Uterus (tissue), 4 donors: ENCODE results near the gene COL4A6. TPM values are rescaled to one million over a fixed set of nuclear protein-coding genes. Genes with fewer than 3 reads are reported as not detected.
A peak's percentile ranks its signal among the peaks of the same experiment; 100 is the strongest.

Experiments
- DNase-seq, 2 donors: peaks; one replicate each; pipeline ENCODE4 v3.0.0-alpha.2; 2019 to 2020
- H3K27ac ChIP-seq, 2 donors: fragments of 200-600 bp; sonication (generic); 1 replicate in 1 of 2; 2 replicates in 1 of 2; pipeline ENCODE4 v1.5.1; 2016 to 2018
- H3K27me3 ChIP-seq, 2 donors: fragments of 200-600 bp; sonication (generic); one replicate each; pipeline ENCODE4 v1.5.1; 2018 to 2019; ENCODE audit warnings: control low read depth in 1 of 2
- H3K36me3 ChIP-seq, 2 donors: fragments of 200-600 bp; sonication (generic); one replicate each; pipeline ENCODE4 v1.5.1; 2019; ENCODE audit warnings: control low read depth in 1 of 2
- H3K4me1 ChIP-seq, 2 donors: fragments of 200-600 bp; sonication (generic); one replicate each; pipeline ENCODE4 v1.5.1; 2018 to 2019; ENCODE audit warnings: control low read depth in 1 of 2
- H3K4me3 ChIP-seq, 2 donors: fragments of 200-600 bp; sonication (generic); 1 replicate in 1 of 2; 2 replicates in 1 of 2; pipeline ENCODE4 v1.5.1; 2018 to 2019; ENCODE audit warnings: mild to moderate bottlenecking in 1 of 2
- H3K9me3 ChIP-seq, 2 donors: fragments of 200-600 bp; sonication (generic); one replicate each; pipeline ENCODE4 v1.5.1; 2019; ENCODE audit warnings: control low read depth in 1 of 2
- CTCF ChIP-seq, 4 experiments: fragments of 200-600 bp in 2 of 4; fragments of 450-650 bp in 2 of 4; sonication (generic) in 2 of 4; IDR thresholded peaks; one replicate each; pipeline ENCODE4 v1.5.1; 2016 to 2019; ENCODE audit warnings: antibody characterized with exemption in 4 of 4, mild to moderate bottlenecking in 2 of 4, moderate library complexity in 1 of 4
- POLR2A ChIP-seq, 2 donors: fragments of 450-650 bp; IDR thresholded peaks; one replicate each; pipeline ENCODE4 v1.6.1; 2016; ENCODE audit warnings: antibody characterized with exemption in 2 of 2, mild to moderate bottlenecking in 1 of 2, moderate library complexity in 1 of 2
- intact Hi-C: fragments of 100-400 bp; cut with DNase I; formaldehyde crosslinking; loops from one replicate; pipeline ENCODE4 v1.15.1; 2023; ENCODE audit warnings: low total_unique reads
- total RNA-seq, 4 donors: library from RNA; depleted of rRNA in 3 of 4; stranded (reverse); fragments of >200 nt in 3 of 4; gene quantifications; one replicate each; pipeline versions ENCODE4 v1.1.0 to v1.2.4, GENCODE V29; 2014 to 2023
- donor health status: DM: yes; HTN: yes; CAD: no.

Gene COL4A6
- total RNA-seq, 4 donors from 2014 or later, result 0.88 to 113 (median 42.9) TPM

- peak overlapping the region in 1 of 2 donors; percentile 18 for H3K27ac ChIP-seq
- H3K4me1 ChIP-seq, result no peaks in the 10 kb centered on the region
- DNase-seq, result no peak
- no peaks in the 10 kb centered on the region for H3K27me3 ChIP-seq
- no peak for TF ChIP-seq CTCF (IDR thresholded peaks at IDR 0.05)
- no peak for TF ChIP-seq POLR2A (IDR thresholded peaks at IDR 0.05)
- intact Hi-C loops, result no loop called here
- H3K36me3 ChIP-seq, result no peaks in the 10 kb centered on the region
- no peak overlapping the region for H3K4me3 ChIP-seq
- H3K9me3 ChIP-seq, result no peaks in the 10 kb centered on the region
Observed at GRCh38 chrX:108307132-108308085, 130.8 kb downstream of the COL4A6 start.

GRCh38 chrX:108306086-108306485 lies 132.1 kb downstream of the COL4A6 start:
- H3K27me3 ChIP-seq, result no peaks in the 10 kb centered on the region
- H3K4me1 ChIP-seq, result no peaks in the 10 kb centered on the region
- DNase-seq, result no peak
- H3K36me3 ChIP-seq, result no peaks in the 10 kb centered on the region
- H3K4me3 ChIP-seq, result no peak overlapping the region
- no peaks in the 10 kb centered on the region for H3K9me3 ChIP-seq
- H3K27ac ChIP-seq, result no peak overlapping the region
- TF ChIP-seq CTCF (IDR thresholded peaks at IDR 0.05), result no peak
- no peak for TF ChIP-seq POLR2A (IDR thresholded peaks at IDR 0.05)
- intact Hi-C loops, result no loop called here

- no peaks in the 10 kb centered on the region for H3K36me3 ChIP-seq
- no peak for DNase-seq
- no peaks in the 10 kb centered on the region for H3K4me1 ChIP-seq
- TF ChIP-seq POLR2A (IDR thresholded peaks at IDR 0.05) (no peak), CTCF (IDR thresholded peaks at IDR 0.05) (no peak)
- peak overlapping the region; percentile 44 to 46 for H3K27ac ChIP-seq
- H3K4me3 ChIP-seq, result no peak overlapping the region
- intact Hi-C loops, result no loop called here
- H3K9me3 ChIP-seq, result no peaks in the 10 kb centered on the region
- no peaks in the 10 kb centered on the region for H3K27me3 ChIP-seq
Observed at GRCh38 chrX:108304757-108305156, 133.5 kb downstream of the COL4A6 start.

- no peaks in the 10 kb centered on the region for H3K9me3 ChIP-seq
- DNase-seq, result no peak
- H3K4me1 ChIP-seq, result no peaks in the 10 kb centered on the region
- intact Hi-C loops, result no loop called here
- TF ChIP-seq CTCF (IDR thresholded peaks at IDR 0.05), result peak in 3 of 4 experiments; percentile 18 to 33 (median 21)
- no peak for TF ChIP-seq POLR2A (IDR thresholded peaks at IDR 0.05)
- H3K27me3 ChIP-seq, result no peaks in the 10 kb centered on the region
- peak overlapping the region; percentile 44 to 46 for H3K27ac ChIP-seq
- no peak overlapping the region for H3K4me3 ChIP-seq
- no peaks in the 10 kb centered on the region for H3K36me3 ChIP-seq
Observed at GRCh38 chrX:108304210-108304609, 134.0 kb downstream of the COL4A6 start.

GRCh38 chrX:108303682-108304081 lies 134.5 kb downstream of the COL4A6 start:
- no peaks in the 10 kb centered on the region for H3K36me3 ChIP-seq
- H3K27ac ChIP-seq, result peak overlapping the region in 1 of 2 donors; percentile 44
- no peak for DNase-seq
- no peaks in the 10 kb centered on the region for H3K4me1 ChIP-seq
- no peaks in the 10 kb centered on the region for H3K9me3 ChIP-seq
- no peaks in the 10 kb centered on the region for H3K27me3 ChIP-seq
- no peak overlapping the region for H3K4me3 ChIP-seq
- intact Hi-C loops, result no loop called here
- TF ChIP-seq CTCF (IDR thresholded peaks at IDR 0.05), result no peak
- no peak for TF ChIP-seq POLR2A (IDR thresholded peaks at IDR 0.05)
